Measurements from ENCODE around the gene MPC1L. TPM values are rescaled to one million over a fixed set of nuclear protein-coding genes. Genes with fewer than 3 reads are reported as not detected.
A peak's percentile ranks its signal among the peaks of the same experiment; 100 is the strongest.
"Not testable (repeated sequence)": the region's sequence is repeated elsewhere in the genome, so short reads cannot be mapped to it uniquely, and the experiment has no call there.

Gene MPC1L
- not detected for polyA plus RNA-seq (ENCODE audit: insufficient read length in 4 of 4)

DNA sequence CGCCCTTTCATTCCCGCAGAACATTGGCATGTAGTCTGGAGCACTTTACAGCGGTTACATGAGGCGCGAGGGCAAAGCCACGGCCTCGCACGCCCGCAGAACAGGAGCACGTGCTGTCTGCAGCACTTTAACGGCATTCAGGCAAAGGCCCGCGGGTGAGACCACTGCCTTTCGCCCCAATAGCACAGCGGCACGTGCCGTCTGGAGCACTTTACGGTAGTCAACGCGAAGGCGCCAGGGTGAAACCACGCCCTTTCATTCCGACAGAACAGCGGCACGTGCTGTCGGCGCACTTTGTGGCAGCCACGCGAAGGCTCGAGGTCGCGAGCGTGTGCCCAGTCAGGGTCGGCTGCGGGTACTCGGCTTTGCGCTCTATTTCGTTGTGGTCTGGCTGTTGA is at the start of gene MPC1L:
Gene MPC1L (plus strand): TSS at position 290 of the 398 bp plus-strand sequence. CDS start 138 bp downstream, outside the sequence.
- no peak for DNase-seq (ENCODE audit: low read depth in 4 of 4, low spot score in 2 of 4)

GRCh38 chrX:40573763-40574162 is 49.5 kb upstream of the MPC1L start:
- no peak for DNase-seq (ENCODE audit: low read depth in 4 of 4, low spot score in 2 of 4)

DNA sequence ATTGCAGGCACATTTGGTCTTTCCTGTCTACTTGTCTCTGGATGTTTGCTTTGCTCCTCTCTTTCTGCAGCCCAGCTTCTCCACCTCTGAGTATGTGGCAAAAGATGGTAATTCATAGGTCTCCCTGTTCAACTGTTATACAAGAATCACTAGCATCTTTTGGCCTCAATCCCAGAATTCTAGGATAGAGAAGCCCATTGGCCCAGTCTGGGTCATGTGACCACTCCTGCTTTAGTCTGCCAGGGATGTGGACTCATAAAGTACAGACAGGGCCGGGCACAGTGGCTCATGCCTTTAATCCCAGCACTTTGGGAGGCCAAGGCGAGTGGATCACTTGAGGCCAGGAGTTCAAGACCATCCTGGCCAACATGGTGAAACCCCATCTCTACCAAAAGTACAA is 47.8 kb upstream of the MPC1L start:
- not testable (repeated sequence) for DNase-seq (ENCODE audit: low read depth in 4 of 4, low spot score in 2 of 4)

- no peak for DNase-seq (ENCODE audit: low read depth in 4 of 4, low spot score in 2 of 4)
Observed at GRCh38 chrX:40576291-40576690, 46.9 kb upstream of the MPC1L start.

DNA sequence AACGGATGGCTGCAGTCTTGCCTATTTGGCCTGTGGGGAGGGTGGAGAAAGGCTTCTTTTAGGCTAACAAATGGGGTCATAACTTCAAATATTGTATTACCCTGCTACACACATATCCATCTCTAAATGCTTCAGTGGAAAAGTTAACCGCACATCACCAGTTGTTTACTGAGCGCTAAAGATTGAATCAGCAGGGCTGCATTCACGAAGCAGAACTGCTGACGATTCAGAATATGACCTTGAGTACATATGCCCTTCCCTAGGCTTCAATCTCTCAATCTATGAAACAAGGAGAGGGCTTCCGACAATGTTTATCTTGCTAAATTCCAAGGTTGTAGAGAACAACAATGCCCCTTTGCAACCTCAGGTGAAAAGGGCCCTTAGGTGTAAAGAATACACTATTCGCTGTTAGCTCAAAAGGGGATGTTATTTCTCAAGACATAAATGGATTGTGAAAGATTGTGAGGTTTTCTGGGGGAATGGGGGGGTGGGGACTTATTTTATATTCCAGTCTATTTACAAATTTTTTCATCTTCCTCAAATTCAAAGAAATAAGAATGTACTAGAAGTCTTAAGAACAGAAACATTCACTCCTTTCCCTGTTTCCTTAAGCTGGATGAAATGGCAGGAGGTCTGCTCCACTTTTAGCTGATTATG is 45.1 kb upstream of the MPC1L start:
- DNase-seq (ENCODE audit: low read depth in 4 of 4, low spot score in 2 of 4) = no peak

DNA sequence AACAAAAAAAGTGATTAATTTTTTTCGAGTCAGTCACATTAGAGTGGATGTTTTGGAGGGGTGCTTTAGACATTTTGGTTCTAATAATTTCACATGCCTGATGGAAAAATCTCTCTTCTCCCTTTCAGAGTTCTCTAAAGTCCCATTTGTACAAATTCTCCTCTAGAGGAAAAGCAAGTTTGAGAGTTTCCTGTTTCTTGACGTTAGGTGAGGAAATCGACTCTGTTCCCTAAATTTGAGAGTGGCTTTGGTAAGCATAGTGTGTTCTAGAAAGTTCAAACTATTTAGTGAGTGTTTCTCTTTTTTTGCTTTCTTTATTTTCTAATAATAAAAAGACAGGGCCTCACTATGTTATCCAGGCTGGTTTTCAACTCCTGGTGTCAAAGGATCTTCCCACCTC is 44.1 kb upstream of the MPC1L start:
- no peak for DNase-seq (ENCODE audit: low read depth in 4 of 4, low spot score in 2 of 4)

DNA sequence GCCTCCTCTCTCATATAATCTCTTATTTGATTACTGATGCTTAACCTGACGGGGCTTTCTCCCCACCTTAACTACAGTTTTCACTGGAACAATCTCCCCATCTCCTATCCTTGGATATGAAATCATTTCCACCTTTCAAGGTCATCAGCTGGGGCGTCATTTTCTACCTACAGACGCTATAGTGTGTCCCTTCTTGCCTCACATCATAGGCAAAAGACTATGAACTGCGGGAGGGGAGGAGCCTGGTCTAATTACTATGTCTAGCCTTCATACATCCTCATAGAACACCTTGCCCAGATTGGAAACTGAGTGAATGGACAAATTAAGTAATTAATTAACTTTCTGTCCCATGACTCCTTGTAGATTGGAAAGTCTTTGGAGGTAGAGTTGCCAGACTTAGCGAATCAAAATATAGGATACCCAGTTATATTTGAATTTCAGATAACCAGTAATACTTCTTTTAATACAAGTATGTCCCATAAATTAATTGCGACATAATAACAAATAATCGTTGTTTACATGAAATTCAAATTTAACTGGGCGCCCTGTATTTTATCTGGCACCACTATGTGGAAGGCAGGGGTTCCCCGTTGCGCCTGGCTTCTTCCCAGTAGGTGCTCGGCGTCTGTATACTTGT is 43.2 kb upstream of the MPC1L start:
- DNase-seq (ENCODE audit: low read depth in 4 of 4, low spot score in 2 of 4) = no peak

DNA sequence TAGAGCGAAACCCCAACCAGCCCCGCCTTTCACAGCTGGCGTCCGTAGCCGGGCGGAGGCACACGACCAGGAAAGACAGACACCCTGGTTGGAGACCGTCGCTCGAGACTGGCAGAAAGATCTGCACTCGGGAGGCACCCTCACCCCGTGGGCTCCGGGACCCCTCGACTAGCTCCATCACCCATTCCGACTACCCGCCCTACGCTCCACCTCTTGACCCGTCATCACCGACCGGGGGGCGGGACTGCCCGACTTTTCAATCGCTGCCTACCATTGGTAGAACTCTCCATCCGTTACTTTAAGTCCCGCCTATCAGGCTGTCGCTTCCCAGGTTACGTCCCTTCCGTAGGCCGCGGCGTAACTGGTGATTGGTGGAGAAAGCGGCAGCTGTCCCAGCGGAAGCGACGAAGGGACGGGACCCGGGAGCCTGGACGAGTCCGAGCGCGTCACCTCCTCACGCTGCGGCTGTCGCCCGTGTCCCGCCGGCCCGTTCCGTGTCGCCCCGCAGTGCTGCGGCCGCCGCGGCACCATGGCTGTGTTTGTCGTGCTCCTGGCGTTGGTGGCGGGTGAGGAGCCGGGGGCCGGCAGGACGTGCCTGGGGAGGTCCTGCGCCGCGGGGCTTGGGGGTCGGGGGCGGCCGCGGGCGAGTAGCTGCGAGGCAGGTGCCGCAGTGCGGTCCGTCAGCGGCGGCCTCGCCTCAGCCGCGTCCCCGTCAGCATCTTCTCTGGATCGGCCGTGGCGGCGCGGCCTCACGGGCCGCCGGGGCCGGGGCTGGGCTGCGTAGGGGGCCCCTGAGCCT is 42.5 kb upstream of the MPC1L start, which contains the start of gene ATP6AP2:
Gene ATP6AP2 (plus strand): TSS at position 434 of the 799 bp plus-strand sequence. CDS start 96 bp downstream, at position 530.
- DNase-seq (ENCODE audit: low read depth in 4 of 4, low spot score in 2 of 4) = peak; percentile 70 to 87 (median 80)

DNA sequence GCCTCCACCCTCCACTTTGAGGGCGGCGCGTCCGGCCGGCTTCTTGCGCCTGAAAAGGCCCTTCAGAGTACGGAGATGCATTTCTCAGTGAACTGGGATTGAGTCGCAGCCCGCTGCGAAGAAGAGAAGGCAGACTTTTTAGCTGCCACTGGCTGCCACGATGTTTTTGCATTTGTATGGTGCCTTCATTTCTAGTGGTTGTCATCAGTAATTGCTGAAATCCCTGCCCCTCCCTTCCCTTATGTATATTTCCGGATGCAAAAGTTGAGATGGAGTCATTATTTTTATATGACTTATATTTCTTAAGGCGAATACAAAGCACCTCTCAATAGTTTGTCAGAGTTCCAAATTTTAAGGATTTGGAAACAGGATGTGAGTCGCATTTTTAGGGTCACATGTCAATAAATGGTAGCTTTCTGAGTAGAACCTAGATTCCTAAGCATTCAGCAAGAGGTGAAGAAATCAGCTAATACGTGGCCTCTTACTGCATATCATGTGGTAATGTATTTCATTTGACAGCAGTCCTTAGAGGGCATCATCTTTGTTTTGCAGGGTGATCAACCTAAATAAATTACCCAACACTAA is 41.8 kb upstream of the MPC1L start:
- no peak for DNase-seq (ENCODE audit: low read depth in 4 of 4, low spot score in 2 of 4)

DNA sequence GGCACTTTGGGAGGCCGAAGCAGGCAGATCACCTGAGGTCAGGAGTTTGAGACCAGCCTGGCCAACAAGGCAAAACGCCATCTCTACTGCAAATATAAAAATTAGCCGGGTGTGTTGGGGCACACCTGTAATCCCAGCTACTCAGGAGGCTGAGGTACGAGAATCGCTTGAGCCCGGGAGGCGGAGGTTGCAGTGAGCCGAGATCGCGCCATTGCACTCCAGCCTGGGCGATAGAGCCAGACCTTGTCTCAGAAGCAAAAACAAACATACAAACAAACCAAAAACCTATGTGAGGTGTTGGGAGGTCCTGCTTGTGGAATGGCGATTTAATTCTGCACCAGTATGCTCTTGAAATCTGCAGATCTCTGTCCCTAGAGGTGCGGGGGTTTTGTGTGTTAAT is 41.0 kb upstream of the MPC1L start:
- not testable (repeated sequence) for DNase-seq (ENCODE audit: low read depth in 4 of 4, low spot score in 2 of 4)

DNA sequence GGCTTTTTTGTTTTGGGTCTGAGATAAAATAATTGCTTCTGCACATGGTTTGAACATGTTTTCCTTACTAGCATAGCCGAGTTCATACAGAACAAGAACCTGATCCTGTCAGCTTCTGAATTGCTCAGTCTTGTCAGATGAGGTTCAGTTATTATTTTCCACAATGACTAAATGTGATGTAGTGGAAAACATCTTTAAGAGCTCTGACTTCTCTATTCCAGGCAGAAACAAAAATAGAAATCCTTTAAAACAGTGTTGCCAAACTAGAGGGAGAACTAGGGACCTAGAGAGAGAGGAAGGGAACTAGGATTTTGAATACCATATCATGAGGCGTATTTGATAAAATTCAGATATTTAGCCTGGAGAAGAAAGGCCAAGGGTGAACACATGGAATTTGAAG is 40.4 kb upstream of the MPC1L start:
- DNase-seq (ENCODE audit: low read depth in 4 of 4, low spot score in 2 of 4) = no peak

DNA sequence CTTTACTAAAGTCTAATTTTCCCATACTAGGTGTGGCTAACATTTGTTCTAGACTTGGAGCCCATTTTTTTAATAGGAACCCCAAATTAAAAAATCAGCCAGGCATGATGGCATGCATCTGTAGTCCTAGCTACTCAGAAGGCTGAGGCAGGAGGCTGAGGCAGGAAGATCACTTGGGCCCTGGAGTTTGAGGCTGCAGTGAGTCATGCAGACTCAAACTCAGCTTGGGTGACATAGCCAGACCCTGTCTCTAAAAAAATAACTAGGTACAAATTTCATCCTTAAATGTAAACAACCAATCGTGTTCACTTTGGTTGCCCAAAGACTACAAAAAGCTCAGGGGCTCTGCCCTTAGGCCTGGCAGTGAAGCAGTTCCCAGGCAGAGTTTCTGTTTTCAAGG is 35.6 kb upstream of the MPC1L start:
- not testable (repeated sequence) for DNase-seq (ENCODE audit: low read depth in 4 of 4, low spot score in 2 of 4)

DNA sequence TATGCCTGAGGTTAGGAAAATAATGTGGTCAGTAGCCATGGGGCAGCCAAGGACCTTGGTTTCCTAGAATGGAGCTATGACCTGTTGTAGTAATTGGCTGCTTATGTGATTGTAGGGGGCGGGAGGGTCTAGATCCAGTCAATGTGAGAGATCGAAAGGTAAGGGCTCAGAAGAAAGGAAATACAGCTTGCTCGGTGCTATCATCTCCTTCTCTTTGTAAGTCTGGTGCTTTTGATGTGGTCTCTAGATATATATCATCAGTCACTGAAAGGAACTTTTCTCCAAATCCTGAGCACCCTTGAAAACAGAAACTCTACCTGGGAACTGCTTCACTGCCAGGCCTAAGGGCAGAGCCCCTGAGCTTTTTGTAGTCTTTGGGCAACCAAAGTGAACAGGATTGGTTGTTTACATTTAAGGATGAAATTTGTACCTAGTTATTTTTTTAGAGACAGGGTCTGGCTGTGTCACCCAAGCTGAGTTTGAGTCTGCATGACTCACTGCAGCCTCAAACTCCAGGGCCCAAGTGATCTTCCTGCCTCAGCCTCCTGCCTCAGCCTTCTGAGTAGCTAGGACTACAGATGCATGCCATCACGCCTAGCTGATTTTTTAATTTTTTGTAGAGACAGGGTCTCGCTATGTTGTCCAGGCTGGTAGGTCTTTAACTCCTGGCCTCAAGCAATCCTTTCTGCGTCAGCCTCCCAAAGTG is 33.5 kb upstream of the MPC1L start:
- DNase-seq (ENCODE audit: low read depth in 4 of 4, low spot score in 2 of 4) = not testable (repeated sequence)

DNA sequence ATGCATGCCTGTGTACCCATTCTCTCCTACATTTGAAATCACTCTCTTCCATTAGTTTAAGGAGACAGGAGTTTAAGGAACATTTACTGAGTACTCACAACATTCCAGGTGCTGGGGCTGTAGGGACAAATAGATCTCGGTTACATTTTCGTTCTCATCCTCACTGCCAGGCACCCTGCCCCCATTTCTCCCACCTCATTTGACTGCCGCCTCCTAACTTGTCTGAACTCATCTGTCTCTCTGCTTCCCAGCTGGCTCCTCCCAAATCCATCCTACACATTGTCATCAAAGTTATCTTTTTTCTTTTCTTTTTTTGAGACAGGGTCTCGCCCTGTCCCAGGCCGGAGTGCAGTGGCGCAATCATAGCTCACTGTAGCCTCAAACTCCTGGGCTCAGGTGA is 19.8 kb upstream of the MPC1L start:
- DNase-seq (ENCODE audit: low read depth in 4 of 4, low spot score in 2 of 4) = no peak

DNA sequence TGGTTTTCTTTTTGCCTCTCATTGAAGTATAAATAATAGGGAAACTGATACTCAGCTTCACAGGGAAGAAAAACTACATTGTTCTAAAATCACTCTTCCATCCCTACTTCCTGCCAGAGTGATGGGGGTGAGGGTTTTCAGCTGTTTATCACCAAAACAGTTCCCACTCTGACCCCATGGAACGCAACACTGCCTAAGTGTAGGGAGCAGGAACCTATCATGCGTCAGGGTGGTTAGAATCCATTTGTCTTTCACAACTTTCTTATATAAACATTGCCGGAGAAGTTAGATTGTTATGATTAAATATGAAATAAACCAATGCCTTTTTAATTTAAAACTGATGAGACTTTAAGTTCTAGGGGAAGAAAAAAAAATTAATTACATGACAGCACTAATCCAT is 15.8 kb upstream of the MPC1L start:
- no peak for DNase-seq (ENCODE audit: low read depth in 4 of 4, low spot score in 2 of 4)

DNA sequence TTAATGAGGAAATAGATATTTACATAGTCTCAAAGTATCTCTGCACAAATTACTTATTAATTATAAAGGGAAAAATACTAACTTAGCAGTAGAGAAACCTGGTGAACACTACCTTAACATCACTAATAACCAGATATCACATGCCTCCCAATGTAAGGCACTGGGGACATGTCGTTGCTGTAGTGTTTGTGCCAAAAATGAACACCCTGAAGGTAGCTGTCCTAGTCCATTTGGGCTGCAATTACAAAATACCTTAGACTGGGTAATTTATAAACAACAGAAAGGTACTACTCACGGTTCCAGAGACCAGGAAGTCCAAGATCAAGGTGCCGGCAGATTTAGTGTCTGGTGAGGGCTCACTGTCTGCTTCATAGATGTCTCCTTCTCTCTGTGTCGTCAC is 10.7 kb upstream of the MPC1L start:
- no peak for DNase-seq (ENCODE audit: low read depth in 4 of 4, low spot score in 2 of 4)

GRCh38 chrX:40615976-40616375 is 7.3 kb upstream of the MPC1L start:
- DNase-seq (ENCODE audit: low read depth in 4 of 4, low spot score in 2 of 4) = no peak

DNA sequence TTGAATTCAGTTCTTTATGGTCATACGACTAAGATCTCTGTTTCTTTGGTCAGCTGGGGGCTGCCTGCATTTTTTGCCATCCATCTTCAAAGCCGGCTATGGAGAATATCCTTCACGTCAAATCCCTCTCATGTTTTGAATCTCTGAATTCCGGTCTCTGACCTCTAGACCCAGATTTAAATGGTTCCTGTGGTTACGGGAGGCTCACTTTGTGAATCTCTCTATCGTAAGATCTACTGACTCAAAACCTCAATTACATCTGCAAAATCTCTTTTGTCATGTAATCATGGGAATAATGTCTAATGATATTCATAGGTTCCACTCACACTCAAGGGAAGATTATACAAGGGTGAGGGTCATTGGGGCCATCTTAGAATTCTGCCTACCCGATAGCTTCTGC is 5.7 kb upstream of the MPC1L start:
- DNase-seq (ENCODE audit: low read depth in 4 of 4, low spot score in 2 of 4) = no peak

DNA sequence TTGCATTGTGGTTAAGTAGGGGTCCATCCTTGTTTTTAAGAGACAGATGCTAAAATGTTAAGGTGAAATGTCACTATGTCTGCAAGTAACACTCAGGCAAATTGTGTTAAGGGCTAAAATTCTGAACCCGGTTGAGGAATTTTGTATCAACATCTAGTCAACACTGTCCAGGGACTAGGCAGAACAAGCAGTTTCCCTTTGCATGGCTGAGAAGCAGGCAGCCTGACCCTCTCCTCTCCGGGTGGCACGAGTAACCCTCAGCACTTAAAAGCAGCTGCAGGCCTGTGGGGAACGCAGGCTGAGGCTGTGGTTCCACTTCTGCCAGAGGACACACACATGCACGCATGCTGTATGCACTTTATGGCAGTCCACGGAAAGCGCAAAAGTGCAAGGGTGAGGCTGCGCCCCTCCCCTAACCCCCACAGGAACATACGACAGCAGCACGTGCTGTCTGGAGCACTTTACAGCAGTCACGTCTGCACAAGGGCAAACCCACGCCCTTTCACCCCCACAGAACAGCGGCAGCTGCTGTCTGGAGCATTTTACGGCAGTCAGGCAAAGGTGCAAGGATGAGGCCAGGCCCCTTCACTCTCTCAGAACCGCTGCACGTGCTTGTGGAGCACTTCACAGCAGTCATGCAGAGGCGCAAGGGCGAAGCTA is 619 bp upstream of the MPC1L start:
- no peak for DNase-seq (ENCODE audit: low read depth in 4 of 4, low spot score in 2 of 4)

DNA sequence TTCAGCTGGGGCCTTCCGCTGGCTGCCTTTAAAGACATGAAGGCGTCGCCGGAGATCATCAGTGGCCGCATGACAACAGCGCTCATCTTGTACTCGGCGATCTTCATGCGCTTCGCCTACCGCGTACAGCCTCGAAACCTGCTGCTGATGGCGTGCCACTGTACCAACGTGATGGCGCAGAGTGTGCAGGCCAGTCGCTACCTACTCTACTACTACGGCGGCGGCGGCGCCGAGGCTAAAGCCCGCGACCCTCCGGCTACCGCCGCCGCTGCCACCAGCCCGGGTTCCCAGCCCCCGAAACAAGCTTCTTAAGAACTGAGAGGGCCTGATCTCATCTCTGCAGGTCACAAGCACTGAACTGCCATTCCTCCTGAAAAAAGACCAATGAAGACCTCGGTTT is 437 bp downstream of the MPC1L start:
- DNase-seq (ENCODE audit: low read depth in 4 of 4, low spot score in 2 of 4) = no peak

All from left renal cortex interstitium (tissue), 4 donors.